NCI-H1092 treated with DMSO at 0.1 percent for 48 hours (cell line): ENCODE data around the gene CMSS1.

Source experiments
- DNase-seq: peaks from one replicate; lab custom pipeline; 2025; lab: John Stamatoyannopoulos, UW

The CMSS1 gene

DNA sequence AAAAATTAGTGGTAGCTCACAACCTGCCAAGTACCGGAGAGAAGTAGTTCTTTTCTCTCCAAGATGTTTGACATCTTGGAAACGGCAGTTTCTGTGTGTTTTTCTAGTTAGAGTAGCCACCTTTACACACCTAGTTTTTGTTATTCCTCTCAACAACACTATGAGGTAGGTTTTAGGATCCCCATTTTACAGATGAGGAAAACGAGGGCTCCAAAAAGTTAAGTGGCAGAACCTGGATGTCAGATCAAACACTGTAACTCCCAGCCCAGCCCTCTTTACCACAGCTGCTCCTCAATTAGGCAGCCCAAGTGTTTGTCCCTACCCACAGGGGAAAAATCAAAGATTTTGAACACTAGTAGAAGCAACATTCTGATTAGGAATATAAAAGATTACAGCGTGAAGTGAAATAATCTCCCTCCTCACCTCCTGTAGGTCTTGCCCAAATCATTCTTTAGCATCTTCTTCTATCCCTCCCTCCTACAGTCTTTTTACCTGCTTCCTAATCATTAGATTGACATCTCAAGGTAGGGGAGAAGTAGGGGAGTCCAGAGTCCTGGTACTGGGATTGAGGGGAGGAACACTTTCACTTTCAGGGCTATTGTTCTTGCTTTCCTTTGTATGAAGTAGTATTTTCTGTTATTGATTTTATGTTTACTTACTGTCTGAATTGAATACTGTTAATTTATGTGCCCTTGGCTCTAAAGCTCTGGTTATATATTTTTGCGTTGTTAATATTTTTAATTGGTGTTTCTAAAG, 142.6 kb downstream of the CMSS1 start:
- no peak for DNase-seq

DNA sequence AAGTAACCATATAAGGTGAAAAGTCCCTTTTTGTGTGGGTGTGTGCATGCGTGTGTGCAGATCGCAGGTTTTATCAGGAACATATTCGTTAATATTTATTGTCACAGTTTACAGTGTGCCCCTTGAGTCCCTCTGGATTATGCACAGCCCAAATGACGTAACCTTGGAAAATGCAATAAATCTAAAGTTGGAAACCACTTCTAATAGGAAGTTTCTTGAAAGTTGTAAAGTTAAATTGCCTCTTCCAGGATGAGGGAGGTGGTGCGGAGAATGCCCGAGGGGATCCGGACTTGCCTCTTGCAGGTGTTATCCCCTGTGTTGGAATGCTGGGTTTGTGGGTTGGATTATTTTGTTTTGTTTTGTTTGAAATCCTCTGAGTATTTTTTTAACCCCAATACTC, 143.3 kb downstream of the CMSS1 start:
- no peak for DNase-seq

DNA sequence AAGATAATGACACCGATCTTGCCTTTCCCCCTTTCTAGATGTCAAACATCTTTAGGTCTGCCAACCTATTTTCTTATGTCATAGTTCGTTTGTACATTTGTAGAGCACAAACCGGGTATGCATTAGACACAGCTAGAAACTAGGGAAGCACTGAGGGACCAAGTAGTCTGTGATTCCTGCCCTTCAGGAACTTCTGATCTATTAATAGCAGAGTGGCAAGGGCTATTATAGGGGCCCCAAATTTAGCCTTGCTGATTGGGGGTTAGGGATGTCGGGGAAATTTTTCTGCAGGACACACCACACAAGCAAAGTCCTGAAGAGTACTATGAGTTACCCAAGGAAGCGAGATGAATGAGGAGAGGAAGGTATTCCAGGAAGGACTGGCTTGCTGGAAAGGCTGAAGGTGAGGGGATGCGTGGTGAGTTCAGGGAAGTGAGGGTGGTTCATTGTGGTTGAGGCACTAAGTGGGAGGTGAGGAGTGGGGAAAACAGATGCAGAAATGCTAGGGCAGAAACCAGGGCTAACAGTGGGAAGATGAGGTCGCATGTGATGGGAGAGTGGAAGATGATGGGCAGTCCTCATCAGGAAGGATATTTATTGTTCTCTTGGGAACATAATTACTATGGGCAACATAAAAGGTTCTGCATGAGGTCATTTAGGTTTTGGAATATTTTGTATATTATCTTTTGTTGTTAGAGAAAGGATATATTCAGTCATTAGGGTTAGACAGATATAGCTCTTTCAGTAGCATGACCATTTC, 144.3 kb downstream of the CMSS1 start:
- DNase-seq, result no peak

DNA sequence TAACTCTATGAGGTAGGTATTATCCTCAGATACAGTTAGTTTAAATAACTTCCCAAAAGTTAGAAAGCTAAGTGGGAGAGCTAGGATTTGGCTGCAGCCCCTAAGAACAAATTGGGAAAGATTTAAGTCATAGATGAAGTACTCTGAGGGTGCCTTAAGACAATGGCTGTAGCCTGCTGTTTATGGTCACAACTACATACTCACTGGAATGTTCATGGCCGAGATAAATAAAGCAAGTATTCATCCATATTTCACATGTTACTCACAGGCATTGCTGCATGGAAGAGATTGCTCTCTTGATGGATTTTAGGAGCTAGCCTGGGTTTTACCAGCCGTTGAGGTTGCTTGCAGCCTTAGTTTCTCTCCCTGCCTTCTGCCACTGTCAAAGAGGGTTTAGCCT, 145.0 kb downstream of the CMSS1 start:
- no peak for DNase-seq

DNA sequence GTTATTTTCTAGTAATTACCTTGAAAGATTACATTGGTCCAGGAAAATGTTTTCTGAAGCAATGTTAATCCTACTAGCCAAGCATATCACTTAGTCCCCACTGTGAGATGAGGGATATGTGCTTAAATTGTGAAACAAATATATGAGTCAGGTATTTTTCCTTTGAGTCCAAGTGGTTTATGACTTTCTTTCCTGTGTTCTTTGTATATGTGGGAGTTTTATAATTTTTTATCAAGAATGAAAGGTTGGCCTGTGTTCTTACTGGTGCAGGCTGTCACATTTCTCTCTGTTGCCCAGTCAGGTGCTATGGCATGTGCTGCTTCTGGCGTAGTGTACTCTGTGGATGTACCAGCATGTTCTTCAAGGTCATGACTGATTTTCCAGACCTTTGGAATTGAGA, 147.4 kb downstream of the CMSS1 start:
- no peak for DNase-seq

DNA sequence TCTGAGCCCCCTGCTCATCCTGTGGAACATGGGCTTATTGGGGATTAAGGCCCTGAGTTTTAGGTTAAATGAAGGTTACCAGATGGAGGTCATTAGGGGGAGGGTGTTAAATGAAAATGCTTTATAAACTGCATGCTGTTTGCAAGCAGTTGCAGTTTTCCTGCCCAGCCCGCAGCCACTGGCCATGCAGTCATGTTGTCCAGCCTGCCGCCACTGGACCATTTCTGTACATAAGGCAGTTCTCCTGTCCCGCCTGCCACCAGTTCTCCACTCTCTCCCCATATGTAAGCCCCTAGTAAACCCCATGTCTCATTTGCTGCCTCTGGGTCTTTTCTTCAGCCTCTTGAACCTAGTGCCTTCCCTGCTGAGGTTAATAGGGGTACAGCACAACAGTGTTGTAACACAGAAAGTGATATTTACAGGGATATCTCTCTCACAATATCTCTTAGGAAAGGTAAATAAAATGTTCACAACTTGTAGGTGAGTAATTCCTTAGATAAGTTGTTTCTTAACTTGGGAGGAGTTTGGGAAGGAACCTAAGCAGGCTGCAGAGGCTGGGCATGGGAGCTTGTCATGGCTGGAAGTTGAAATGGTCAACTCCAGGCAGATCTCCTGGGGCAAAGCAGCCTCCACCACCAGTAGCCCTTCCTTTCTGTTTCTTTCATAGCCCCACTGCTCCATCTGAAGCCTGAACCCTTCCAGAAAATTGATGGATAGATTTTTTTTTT, 148.2 kb downstream of the CMSS1 start:
- DNase-seq, result no peak

DNA sequence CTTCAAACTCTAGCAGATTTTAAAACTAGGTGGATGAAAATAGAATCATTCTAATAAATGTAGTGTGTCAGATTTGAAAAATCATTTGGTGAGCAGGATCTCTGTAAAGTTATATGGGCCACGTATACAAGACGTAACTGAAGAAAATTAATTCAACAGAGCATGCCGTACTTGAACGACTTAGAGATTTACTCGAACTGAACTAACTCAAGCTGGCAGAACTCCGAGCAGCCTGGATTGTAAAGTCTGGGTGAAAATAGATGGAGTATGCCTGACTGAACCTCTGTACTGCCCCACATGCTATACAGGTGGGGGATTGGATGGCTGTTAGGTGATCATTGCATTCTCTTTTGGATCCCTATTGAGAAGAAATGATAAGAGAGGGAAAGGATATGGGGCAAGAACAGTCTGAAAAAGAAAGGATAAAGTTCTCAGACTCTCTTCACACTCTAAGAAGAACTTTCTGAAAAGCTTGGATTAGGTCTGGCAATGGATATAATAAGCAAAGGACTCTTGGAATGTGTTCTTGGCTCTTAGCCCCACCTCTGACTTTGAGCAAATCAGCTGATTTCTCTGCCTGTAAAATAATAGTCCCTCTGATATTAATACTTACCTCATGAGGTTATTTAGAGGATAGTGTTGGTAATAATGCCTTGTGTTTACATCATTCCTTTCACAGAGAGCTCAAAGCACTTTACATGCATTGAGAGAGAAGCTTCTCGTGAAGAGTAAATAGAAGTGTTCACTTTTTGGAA, 149.2 kb downstream of the CMSS1 start:
- no peak for DNase-seq

DNA sequence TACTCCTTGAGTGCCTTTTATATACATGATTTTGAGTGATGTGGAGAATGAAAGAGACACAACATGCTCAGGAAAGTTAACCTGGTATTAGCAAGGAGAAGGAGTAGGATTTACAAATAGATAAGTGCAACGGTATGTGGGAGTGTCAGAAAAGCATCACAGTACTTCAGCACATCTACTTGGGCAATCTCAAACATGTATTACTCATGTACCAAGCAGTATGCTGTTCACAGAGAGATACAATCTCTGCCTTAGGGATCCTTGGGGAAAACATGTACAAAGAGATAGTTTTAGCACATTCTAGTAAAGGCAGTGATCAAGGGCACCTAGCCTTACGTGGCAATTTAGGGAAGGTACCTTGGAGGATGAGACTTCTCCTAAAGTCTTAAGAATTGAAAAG, 150.1 kb downstream of the CMSS1 start:
- no peak for DNase-seq

DNA sequence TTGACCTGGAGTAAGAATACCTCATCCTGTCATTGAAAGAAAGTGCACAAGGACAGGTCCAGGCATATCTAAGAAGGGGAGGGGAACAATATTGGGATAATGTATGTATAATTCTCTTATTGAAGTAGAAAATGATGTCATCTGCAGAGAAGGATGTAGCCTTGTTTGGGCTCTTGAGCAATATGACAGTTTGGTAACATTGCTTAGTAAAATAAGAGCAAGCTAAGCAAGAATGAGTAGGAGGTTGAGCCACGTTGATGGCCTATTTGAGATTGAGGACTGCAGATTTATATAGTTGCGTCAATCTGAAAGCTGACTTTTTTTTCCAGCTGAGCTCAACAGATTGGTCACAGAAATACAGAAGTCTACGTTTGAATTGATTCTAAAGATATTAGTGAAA, 151.5 kb downstream of the CMSS1 start:
- DNase-seq, result no peak

DNA sequence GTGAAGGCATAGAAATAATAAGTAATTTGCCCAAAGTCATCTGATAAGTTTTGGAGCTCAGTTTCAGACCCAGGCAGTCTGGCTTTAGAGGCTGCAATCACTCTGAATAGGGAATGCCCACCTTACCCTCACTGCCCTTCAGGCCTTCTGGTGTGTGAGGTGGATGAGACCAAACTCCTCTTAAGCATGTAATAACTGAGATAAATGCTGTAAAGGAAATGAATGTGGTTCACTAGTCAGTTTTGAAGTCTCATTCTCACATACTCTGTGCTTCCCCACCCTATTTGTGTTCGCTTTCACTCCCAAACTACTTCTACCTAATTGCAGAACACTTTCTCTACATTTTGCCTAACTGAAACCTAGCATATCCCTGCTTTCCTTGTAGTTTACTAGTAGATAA, 152.5 kb downstream of the CMSS1 start:
- DNase-seq, result no peak

DNA sequence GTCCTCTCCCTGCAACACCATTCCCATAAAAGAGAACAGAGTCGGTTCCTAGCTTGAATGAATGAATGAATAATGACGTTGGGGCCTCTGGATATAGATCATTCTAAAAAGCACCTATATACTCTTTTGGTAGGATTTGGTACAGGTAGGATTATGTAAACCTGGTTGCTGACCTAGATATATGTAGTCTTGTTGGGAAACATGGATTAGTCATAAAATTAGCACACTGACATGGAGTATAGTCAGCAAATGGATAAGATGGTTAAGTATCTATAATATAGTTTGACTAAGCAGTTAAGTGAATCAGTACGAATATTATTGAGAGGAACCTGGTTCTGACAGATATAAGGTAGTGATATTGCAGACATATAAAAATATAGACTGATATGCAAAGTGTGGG, 154.1 kb downstream of the CMSS1 start:
- DNase-seq, result no peak

DNA sequence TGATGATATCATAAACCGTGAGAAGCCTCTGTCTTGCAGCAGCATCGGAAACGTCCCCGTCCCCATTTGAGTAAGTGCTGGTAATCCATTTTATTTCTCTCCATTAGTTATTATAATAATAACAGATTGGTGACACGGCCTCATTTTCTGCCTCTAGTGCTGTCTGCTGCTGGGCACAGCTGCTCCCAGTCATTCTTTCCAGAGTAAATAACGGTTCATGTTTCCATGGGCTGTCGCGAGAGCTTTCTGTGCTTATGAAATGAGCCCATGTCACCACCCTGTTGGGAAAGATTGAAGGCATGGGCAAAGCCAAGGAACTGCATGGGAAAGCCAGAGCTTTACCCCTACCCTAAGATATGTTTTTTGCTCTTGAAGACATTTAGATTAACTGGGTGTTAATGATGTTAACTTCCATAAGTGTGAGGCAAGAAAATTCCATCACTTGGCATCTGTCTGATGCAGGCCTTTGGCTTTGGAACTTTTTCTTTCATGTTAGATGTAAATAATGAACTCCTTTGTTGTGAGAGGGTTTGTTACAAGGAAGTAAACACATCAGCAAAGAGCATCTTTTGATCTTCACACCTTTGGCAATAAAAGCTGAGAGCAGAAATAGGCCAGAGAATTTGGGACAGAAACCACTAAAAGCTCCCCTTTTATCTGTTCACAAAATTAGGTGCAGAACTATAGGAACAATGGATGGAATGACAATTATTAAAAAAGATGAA, 154.9 kb downstream of the CMSS1 start:
- DNase-seq, result peak; percentile 21

DNA sequence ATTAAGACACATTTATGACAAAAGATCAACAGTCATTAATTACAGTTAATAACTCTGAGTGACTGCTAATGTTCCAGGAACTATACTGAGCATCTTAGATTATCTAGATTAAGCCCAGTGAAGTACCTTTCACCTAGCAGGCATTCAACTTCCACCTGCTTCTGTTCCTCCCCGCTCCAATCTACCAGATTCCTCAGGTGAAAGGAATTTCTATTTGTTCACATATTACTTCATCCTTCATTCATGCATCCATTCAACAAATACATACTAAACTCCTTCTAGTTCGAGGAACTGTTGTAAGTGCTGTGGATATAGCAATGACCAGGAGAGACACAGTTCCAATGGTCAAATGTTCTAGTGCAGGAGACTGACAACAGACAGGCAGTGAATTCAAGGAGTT, 157.3 kb downstream of the CMSS1 start:
- DNase-seq, result no peak

DNA sequence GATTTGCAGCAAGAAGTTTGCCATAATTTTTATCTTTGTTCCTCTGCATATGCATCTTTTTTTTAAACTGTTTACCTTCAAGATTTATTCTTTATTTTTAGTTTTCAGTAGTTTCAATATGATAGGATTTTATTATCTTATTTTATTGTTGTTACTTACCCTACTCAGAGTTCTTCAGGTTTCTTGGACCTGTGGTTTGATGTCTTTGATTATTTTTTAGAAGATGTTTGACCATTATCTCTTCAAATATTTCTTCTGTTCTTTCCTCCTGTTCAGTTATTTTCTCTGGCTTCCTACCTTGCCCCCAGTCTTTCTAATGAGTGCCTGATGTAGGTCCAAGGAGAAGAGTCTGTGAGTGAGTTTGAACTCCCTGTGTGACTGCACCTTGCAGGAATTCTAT, 158.9 kb downstream of the CMSS1 start:
- DNase-seq, result no peak

DNA sequence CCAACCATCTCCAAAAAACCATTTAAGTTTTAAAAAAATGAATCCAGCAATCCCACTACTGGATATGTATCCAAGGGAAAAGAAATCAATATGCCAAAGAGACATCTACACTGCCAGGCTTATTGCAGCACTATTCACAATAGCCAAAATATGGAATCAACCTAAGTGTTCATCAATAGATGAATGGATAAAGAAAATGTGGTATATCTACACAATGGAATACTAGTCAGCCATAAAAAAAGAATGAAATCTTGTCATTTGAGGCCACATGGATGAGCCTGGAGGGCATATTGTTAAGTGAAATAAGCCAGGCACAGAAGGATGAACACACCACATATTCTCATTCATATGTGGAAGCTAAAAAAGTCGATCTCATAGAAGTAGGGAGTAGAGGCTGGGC, 160.6 kb downstream of the CMSS1 start:
- DNase-seq, result no peak

DNA sequence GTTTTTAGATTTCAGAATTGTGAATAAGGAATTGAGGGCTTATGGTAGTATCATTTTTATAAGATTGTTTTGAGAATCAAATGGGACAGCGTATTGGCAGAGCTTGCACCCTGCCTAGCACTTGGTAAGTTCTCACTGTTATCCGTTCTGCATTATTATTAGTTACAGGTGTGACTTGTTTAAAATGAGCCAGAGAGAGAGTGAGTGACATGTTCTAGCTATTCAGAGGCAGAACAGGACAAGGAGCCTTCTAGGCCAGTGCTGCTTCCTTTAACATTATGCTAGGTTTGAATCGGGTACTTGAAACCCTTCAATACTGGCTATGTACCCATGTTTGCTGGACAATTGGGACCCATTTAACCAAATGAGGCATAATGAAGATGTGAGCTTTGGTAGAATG, 162.9 kb downstream of the CMSS1 start:
- no peak for DNase-seq

DNA sequence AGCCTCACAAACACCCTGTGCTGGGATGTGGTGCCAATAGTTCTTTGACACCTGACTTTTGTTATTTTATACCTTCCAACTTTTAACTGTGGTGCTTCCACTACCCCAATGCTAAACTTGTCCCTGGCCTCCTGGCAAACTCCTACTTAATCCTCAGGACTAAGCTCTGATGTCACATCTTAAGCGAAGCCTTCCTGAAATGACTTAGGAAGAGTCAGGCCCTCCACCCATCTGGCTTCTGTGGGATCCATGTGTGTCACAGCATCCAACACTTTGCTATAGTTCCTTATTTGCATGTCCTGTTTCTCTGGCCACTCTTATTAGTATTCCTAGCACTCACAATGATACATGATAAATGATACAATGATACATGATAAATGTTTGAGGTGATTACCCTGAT, 163.5 kb downstream of the CMSS1 start:
- DNase-seq, result no peak

DNA sequence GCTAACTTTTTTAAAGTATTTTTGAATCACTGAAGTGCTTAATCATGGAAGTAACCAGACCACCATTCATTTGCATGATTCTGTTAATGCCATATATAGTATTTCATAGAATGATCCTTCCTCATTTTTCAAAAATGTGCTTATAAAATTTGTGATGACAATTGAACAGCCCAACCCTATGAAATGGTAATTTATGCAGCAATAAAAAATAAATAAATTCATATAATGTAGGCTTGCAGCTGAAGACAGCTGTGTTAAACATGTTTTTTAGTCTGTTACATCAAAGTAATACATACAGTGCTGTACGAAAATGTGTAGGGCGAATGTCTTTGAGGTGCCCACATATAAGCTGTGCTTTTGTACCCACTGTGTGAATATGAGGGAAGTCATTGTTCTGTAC, 165.0 kb downstream of the CMSS1 start:
- DNase-seq, result no peak

DNA sequence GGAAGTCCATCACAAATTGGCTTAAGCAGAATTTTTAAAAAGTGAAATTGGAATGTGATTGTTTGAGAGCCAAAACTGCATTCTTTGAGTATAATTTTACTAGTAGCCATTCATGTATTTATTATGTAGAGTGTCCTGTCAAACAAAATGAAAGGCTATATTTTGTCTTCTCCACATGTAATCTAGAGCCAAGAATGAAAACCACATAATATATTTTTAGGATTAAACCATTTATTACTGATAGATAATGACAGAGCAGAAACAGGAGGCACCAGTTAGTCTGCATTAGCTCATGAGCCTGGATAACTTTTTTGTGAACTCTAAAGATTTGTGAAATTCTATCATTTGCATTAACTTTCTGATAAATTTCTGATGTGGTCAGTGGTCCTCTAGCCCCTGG, 166.5 kb downstream of the CMSS1 start:
- no peak for DNase-seq

DNA sequence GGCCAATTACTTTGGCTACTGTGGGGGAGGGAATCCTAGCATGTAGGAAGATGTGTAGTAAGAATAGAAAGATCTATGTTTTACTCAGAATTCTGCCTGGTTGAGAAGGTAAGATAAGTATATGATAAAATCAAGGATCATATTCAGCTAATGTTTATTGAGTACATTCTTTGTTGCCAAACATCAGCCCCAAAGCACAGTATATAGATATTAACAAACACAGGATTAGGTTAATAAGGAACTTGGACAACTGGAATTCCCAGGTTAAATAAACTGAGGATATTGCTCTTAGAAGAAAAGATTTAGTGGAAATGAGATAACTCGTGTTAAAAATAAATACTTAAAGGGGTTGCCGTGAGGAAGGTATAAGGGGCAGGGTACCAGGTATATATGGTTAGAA, 167.0 kb downstream of the CMSS1 start:
- DNase-seq, result no peak

DNA sequence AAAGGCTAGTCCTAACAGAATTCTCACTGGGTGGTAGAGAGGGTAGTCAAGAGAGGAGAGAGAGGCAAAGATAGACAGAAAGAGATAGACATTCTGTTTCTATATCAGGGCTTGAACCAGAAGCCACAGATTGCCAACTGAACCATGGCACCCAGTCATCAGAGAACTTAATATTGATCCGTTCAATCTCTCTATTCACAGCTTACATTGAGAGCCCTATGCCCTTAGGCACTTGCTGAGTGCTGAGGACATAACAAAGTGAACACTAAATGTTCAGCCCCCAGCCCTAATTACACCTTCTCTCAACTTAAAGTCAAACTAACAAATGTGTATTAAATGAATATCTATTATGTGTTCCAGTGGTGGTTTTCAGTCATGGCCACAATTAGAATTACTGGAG, 172.5 kb downstream of the CMSS1 start:
- no peak for DNase-seq

DNA sequence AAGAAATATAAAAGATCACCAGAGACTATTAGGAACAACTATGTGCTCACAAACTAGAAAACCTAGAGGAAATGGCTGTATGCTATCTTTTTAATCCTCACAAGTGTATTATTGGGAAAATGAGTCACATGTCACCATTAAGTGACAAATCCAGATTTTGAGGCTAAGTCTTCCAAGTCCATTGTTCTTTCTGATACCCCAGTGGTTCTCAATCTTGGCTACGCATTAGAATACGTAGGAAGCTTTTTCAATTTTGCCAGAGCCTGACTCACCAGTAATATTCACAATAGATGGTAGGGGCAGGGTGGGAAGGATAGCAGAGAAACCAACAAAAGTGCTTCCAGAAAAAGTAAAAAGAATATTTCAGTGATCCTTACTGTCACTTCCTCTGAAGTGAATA, 179.6 kb downstream of the CMSS1 start:
- no peak for DNase-seq
